ENCODE results near the gene GPC5.

The GPC5 gene

DNA sequence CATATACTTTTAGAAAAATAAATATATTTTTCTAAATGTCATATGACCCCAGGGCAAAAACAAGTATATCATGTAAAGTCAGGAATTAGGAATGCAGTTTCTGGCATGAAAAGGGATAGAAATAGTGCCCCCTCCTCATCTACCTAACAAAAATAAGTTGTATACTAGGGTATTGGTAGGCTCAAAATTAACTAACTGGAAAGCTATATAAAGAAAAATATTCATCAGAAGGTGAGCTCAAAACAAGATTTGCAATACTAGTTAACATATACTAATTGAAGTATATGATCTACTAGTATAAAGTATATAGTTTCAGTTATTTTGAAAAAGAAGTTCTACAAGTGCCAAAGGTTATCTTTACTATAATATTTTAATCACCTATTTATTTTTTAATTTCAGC lies 200.2 kb downstream of the GPC5 start:
- DNase-seq = no peak

DNA sequence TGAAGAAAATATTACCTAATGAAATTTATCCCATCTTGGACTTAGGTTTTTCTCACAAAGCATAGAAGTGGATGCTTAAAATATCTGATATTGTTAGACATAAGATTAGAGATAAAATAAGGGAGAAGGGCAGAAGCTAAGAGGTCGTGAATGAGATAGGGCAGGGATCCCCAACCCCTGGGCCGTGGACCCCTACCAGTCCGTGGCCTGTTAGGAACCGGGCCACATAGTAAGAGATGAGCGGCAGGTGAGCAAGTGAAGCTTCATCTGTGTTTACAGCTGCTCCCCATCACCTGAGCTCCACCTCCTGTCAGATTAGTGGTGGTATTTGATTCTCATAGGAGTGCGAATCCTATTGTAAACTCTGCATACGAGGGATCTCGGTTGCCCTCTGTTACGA lies 202.9 kb downstream of the GPC5 start:
- DNase-seq = no peak

DNA sequence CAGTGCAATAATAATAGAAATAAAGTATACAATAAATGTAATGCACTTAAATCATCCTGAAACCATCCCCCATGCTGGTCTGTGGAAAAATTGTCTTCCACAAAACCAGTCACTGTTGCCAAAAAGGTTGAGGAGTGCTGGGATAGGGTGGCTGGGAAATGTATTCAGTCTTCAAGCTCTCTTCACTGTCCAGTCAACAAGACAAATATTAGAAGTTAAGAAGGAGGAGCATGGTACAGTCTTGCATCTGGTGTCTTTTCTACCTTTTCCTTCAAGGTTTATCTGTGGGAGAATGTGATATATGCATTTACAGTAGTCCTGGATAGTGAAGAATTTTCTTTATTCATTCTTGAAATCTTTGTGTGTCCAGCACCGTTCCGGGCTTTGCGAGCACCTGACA lies 203.4 kb downstream of the GPC5 start:
- DNase-seq = no peak

DNA sequence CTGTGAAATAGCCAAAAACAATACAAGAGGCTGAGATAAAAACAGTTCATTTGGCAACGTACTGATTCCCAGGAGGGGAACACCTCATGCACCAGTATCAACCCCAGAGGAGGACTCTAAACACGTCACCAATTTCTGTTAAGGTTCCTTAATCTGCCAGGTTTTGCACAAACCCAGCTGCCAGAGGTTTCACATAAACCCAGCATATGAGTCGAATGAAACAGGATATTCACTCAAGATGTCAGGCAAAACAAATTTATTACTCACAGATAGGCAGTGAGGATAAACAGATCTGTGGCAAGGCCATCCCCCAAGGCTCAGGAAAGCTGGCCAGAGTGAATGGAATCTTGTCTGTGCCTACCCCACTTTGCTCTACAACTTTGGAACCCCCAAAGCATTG lies 210.9 kb downstream of the GPC5 start:
- no peak for DNase-seq

- no peak for DNase-seq
Measured at GRCh38 chr13:91618315-91618714, 219.9 kb downstream of the GPC5 start.

- DNase-seq = no peak
Measured at GRCh38 chr13:91620670-91621141, 222.3 kb downstream of the GPC5 start.

GRCh38 chr13:91621161-91621560 lies 222.7 kb downstream of the GPC5 start:
- no peak for DNase-seq

DNA sequence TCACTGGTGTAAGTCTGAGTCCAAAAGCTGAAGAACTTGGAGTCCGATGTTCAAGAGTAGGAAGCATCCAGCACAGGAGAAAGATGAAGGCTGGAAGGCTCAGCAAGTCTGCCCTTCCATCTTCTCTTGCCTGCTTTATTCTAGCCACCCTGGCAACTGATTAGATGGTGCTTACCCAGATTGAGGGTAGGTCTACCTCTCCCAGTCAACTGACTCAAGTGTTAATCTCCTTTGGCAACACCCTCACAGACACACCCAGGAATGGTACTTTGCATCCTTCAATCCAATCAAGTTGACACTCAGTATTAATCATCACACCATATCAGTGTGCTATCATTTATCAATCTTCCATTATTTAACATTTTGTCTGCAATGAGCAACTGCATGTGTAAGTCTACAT lies 223.5 kb downstream of the GPC5 start:
- no peak for DNase-seq

DNA sequence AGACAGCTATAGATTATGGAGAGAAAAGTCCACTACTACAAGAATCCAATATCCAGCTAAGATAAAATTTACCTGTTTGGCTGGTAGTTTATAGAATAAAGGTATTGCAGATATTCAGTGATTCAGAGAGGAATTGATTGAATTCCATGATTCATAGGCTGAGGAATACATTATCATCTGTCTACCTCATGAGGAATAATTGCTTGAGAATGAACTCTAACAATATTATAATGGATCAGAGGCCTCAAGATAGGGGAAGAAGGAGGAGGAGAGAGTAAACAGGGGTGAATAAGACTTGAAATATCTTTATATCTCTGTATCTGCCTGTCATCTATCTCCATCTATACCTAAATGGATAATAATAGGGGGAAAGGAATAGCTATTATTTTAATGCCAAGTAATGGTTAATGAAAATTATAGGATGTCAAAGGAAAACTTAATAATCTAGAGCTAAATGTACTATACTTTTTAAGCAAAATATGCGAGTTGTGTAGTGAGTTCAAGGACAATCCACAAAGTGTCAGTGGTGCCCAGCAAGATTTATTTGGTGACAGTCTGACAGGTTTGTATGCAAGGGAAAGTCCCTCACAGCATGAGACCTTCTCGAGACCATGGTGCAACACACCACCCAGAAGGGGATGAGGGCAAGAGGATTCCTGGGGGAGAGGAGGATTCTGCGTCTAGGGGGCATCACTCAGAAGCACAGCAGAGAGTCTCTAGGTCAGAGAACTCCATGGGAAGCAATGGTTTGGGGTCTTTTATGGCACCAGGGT lies 224.5 kb downstream of the GPC5 start:
- DNase-seq = no peak

- DNase-seq = no peak
Measured at GRCh38 chr13:91627952-91628739, 229.7 kb downstream of the GPC5 start.

- no peak for DNase-seq
Measured at GRCh38 chr13:91630946-91631345, 232.5 kb downstream of the GPC5 start.

DNA sequence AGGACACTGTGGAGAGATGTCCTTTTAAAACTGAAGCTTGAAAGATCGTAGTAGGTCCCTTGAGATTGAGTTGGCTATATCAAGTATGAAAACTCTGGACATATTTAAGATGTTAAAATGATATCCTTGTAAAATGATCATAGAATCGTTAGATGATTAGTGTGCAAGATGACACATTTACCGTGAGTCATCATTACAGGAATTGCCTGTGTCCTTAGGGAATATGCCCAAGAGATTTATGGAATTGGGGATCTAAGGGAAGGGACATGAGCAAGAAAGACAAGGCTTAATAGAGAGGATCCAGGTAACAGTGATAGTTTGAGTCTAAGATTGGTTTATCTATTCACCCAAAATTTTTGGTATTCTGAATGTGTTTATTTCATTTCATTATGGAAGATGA lies 233.7 kb downstream of the GPC5 start:
- DNase-seq = no peak

DNA sequence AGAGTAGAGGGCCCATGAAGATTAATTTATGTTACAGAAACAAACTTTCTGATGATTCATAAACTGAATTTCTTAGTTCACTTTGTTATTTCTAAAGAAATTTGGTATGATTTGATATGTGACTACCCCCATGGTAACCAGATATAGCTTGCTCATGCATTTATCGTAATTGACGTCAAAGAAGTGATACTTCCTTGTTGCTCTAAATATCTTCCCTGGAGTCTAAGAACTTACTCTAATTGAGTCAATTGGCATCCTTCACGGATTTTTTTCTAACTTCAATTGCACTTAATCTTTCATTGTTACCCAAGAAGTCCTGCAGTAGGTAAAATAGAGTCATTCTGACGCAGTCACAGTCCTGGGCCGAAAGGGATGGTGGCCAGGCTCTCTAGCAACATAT lies 240.9 kb downstream of the GPC5 start:
- no peak for DNase-seq

DNA sequence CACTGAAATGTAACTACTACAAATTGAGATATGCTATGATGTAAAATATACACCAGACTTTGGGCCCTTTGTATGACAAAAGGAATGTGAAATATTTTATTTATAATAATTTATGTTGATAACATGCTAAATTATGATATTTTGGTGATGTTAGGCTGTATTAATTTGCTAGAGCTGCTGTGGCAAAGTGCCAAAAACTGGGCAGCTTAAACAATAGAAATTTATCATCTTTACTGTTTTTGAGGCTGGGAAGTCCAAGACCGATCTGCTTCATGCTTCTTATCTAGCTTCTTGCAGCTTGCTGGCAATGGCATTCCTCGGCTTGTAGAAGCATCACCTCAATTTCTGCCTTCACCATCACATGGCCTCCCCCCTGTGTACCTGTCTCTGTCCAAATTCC lies 245.0 kb downstream of the GPC5 start:
- no peak for DNase-seq

DNA sequence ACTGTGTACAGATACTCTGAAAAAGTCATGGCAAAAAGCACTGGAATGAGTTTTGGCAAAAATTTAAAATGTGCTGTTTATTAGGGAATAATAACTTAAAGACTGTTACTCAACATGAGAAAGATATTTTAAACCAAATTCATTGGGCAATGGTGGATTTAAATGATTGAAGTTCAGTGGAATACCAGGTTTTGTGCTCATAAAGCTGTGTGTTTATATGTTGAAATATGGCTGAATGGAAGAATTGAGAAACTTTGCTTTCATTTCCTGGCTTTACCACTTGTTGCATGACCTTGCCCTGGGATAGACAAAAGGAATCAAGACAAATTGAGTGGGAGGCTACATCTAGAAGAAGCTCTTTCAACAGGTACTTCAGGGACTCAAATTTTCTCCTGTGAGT lies 246.4 kb downstream of the GPC5 start:
- no peak for DNase-seq

- peak; percentile 27 for DNase-seq
Measured at GRCh38 chr13:91647361-91647990, 249.1 kb downstream of the GPC5 start.

DNA sequence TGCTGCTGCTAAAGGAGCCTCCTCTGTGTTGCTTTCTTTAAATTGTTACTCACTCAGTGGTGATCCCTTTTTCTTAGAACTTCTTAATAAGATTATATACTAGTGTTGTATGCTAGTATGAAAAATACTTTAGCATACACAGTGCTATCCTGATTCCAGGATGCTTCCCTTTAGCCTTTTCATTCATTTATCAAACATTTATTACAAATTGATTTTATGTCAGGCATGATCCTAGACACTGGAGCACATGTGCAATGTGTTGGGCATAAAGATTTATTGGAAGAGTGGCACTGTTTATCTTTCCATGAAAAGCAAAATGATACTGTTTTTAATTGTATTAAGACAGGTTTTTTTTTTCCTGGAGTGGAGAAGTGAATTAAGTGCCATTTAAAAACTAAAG lies 249.6 kb downstream of the GPC5 start:
- no peak for DNase-seq

DNA sequence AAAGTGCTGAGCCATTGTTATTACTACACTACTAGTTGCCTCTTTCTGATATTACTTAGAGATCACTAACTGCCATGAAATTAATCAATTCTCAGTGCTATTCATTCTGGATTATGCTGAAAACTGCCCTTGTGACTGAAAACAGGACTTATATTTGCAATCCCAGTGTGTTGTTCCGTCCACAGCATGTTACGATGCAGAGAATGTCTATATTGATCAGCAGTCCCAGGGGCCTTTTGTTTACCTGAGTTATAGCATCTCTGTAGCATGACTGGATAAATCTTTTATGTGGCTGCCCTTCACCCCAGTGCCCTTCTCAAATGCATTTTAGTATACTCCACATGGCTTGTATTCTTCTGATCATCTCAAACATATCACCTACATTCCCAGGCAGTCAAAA lies 251.0 kb downstream of the GPC5 start:
- no peak for DNase-seq

GRCh38 chr13:91652404-91653301 lies 254.2 kb downstream of the GPC5 start:
- DNase-seq = no peak

DNA sequence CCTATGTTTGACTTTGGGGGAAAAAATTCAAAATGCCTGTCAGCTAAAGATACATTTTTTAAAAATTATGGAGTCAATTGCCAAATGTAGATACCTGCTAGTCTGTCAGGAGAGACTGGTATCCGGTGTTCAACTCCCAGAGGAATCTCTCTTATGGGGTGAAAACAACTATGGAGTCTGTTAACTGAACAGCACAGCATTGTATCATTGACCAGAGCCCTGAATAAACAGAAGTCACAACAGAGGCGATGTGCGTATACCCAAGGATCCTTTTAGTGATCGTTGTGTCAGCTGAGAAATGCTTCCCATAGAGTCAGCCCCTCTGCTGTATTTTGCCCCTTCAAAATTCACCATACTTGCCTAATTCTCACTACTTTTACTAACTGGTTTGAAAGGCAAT lies 257.3 kb downstream of the GPC5 start:
- no peak for DNase-seq

DNA sequence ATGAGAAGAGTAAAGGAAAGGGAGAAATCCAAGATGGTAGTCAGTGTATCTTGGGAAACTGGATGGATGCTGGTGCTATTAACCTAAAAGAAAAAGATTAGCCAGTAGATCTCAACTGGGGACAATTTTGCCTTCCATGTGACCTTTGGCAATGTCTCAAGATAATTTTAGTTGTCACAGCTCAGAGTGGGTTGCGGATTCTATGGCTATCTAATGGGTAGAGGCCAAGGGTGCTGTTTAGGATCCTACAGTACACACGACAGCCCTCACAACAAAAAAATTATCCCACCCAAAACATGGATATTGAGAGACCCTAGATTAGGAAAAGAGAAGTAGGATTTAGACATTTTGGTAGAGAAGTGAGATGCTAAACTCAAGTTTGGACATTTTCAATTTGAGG lies 258.9 kb downstream of the GPC5 start:
- no peak for DNase-seq

- DNase-seq = no peak
Measured at GRCh38 chr13:91659256-91660075, 261.0 kb downstream of the GPC5 start.
